ENCODE results near the gene PPFIA1.

DNA sequence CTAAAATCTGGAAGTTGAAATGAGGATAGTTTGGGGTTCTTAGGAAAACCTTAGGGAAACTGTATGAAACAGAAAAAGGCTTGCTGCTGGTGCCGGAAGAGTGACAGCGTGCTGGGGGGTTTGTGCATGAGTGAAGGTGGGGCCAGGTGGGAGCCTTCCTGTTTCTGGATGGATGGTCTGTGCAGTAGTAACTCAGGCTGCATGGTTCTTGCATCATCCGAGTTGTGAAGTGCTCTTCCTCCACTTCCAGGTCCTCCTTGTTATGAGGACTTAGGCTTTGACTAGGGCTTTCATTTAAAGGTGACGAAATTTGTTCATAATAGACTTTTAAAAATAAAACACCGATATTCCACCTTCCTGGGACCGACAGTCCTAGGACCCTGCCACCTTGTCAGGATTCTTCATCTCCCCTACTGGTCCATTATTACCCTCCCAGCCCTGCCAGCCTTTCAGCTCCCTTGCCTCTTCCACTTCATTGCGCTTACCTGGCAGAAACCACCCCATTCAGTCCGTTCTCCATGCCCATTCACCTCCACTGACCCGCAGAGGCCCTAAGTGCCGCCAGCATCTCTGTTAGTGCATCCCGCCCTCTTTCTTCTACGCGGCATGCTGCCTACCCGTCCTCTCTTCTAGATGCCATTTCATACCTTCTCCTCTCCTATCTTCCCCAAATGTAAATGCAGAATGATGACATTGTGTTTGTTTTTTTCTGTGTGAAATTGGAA is 47.3 kb downstream of the PPFIA1 start:
- TF ChIP-seq, protein P1, sequence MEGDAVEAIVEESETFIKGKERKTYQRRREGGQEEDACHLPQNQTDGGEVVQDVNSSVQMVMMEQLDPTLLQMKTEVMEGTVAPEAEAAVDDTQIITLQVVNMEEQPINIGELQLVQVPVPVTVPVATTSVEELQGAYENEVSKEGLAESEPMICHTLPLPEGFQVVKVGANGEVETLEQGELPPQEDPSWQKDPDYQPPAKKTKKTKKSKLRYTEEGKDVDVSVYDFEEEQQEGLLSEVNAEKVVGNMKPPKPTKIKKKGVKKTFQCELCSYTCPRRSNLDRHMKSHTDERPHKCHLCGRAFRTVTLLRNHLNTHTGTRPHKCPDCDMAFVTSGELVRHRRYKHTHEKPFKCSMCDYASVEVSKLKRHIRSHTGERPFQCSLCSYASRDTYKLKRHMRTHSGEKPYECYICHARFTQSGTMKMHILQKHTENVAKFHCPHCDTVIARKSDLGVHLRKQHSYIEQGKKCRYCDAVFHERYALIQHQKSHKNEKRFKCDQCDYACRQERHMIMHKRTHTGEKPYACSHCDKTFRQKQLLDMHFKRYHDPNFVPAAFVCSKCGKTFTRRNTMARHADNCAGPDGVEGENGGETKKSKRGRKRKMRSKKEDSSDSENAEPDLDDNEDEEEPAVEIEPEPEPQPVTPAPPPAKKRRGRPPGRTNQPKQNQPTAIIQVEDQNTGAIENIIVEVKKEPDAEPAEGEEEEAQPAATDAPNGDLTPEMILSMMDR (IDR thresholded peaks at IDR 0.05), result no peak
- TF ChIP-seq POLR2A (IDR thresholded peaks at IDR 0.05), result no peak

Measured in ovary (tissue), 3 donors.